Measurements from ENCODE around the gene DUSP15.
"Not testable (repeated sequence)": the region's sequence is repeated elsewhere in the genome, so short reads cannot be mapped to it uniquely, and the experiment has no call there.

Gene DUSP15

DNA sequence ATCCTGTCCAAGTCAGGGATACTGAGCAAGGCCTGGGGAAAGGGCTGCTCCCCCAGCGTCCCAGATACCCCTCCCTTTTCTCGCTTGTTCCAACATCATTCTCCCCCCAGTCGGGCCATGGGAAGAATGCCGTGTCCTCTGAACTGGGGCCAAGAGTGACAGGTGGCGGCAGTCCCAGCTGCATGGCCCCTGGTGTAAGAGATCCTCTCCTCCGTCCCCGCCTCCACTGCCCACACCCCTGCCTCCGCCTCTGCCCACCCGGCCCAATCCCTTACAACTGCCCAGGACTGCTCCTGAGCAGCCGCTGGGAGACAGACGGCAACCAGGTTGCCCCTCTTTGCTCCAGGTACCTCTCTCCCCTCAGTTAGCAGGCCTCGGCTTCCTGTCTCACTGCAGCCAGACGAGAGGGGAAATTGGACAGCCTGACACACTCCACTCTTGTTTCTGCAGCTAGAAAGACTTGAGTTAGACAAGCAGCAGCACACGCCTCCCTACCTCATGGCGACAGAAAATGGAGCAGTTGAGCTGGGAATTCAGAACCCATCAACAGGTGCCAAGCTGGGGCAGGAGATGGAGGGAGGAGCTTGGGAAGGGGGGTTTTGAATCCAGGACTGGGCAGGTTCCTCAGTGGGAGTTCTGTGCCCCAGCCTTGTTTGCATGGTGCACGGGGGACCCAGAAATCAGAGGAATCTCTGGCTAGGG lies 51.1 kb downstream of the DUSP15 start, which contains the start of gene MYLK2:
Gene MYLK2, plus strand, starts transcription at position 274 of the 702 bp plus-strand sequence. Its CDS starts 225 bp downstream, at position 499.
- no peak for DNase-seq

GRCh38 chr20:31818376-31818908 lies 51.9 kb downstream of the DUSP15 start:
- DNase-seq: no peak

- DNase-seq: no peak
These were observed 52.9 kb downstream of the DUSP15 start for GRCh38 chr20:31817461-31817860.

- no peak for DNase-seq
These were observed 54.1 kb downstream of the DUSP15 start for GRCh38 chr20:31816221-31816620.

- peak; percentile 30 for DNase-seq
These were observed 54.7 kb downstream of the DUSP15 start for GRCh38 chr20:31815408-31816188.

DNA sequence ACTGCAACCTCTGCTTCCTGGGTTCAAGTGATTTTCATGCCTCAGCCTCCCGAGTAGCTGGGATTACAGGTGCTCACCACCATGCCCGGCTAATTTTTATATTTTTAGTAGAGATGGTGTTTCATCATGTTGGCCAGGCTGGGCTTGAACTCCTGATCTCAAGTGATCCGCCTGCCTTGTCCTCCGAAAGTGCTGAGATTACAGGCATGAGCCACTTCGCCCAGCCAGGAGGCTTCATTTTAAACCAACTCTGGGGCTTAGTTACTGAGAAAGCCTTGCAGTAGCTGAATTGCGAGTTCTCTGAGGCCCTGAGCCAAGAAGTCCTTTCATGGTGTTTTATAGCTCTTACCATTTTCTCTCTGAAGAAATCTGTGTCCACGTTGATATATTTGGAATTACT lies 56.2 kb downstream of the DUSP15 start:
- DNase-seq: not testable (repeated sequence)

DNA sequence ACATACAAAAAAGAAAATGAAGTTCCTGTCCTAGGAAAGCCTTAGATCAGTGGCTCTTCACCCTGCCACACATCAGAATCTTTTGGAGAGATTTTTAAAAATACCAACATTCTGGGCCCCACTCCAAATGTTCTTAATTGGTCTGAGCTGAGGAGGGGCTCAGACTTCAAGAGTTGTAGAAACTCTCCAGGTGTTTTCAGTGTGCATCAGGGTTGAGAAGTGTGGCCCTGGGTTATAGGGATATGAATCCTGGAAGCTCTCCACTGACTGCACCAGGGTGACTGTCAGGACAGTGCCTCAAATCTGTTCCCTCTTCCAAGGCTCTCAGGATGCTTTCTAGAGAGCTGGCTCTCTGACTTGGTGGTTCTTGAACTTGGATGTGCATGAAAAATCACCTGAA lies 56.7 kb downstream of the DUSP15 start:
- no peak for DNase-seq

DNA sequence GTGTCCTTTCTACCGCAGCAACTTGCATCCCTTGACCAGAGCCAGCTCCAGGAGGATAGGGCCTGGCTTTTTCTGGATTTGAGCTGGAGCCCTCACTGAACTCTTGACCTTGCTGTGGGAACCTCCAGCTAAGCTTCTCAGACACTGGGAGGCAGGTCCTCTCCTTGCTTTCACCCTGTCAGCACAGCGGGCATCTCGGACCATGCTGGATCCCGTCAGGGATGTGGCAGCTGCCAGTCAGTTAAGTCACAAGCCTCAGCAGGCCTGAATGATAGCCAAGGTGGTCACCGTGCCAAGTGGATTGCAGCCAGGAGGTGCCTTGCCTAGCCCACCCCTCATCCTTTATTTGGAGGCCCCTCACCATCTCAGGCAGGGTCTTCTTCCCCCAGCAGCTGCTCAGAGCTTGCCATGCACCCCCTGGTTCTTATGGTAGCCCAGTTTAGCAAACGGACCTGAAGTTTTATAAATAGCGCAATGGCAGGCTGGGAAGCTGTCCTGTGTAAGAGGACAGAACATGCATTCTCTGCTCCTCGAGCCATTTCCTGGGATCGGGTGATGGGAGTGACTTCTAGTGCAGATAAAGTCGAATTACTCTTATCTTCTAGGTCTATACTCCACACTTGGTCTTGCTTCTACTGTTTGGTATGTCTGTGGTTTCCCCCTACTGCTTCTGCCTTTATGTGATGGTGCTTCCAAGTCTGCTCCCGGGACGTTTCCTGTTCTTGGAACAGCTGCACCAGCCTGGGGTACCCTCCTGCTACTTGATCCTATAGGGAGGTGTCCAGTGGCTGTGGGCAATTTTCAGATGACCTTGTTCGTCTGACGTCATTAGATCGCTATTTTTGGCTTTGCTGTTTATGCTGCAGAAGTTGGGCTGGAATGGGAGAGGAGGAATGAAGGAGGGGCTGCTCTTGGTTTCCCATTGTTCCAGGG lies 58.3 kb downstream of the DUSP15 start:
- DNase-seq: no peak

DNA sequence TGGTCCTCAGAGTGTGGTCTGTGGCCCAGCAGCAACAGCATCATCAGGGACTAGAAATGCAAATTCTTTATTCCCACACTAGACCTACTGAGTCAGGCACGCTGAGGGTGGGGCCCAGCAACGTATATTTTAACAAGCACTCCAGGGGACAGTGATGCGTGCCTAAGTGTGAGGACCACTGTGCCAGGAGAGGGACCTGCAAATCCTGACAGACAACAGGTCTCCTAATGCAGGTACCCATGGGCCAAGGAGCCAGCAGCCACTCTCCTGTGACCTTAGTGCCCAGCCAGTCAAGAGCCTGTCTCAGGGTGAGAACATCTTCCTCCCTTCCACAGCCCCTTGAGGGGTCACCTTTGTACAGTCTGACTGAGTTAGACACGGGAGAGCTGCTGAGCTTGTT lies 59.1 kb downstream of the DUSP15 start:
- no peak for DNase-seq
